Posterior cingulate gyrus (tissue), 11 donors: ENCODE data around the gene LYRM9.
"Not testable (repeated sequence)": the region's sequence is repeated elsewhere in the genome, so short reads cannot be mapped to it uniquely, and the experiment has no call there.

Experiments
- DNase-seq, 10 donors: peaks; one replicate each; pipeline versions ENCODE4 v3.0.0 to v3.0.0-alpha.2; 2020 to 2021; ENCODE audit warnings: mixed read lengths in 3 of 10
- intact Hi-C: fragments of 100-400 bp; cut with DNase I; formaldehyde crosslinking; loops from one replicate; pipeline ENCODE4 v1.15.1; 2023

Gene LYRM9

DNA sequence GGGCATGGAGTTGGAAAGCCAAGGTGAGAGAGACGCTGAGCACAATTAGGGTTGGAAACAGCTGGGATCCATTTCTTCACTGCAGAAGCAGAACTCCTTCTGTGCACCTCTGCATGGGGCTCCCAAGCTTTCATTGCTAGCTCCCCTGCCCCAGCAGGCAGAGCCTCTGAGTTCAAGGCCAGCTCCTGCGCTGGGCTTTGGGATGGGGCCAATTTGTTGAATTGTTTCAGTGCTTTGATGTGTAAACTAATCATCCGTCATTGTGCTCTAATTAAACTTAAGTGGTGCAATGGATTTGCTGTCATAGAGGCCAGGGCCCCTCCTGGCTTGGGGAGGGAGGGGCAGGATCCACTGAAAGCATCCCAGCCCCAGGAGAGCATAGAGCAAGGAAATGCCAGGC lies 13.5 kb upstream of the LYRM9 start:
- DNase-seq = no peak
- intact Hi-C loops = no loop called here

DNA sequence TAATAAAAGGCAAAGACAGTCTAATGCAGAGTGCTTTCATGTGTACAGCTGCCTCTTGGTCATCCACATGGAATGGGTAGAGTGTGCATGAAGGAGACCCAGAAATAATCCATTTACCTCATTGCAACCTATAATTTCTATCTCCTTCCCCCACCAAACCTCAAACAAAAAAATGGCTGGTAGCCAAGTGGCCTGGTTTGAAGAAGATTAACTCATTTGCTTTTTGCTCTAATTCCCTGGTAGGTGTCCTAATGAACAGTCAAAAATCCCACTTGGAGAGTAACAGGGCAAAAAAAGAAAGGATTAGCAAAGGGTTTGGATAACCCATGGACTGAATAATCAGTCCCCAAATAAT lies 13.0 kb upstream of the LYRM9 start:
- intact Hi-C loops = no loop called here
- DNase-seq = no peak

DNA sequence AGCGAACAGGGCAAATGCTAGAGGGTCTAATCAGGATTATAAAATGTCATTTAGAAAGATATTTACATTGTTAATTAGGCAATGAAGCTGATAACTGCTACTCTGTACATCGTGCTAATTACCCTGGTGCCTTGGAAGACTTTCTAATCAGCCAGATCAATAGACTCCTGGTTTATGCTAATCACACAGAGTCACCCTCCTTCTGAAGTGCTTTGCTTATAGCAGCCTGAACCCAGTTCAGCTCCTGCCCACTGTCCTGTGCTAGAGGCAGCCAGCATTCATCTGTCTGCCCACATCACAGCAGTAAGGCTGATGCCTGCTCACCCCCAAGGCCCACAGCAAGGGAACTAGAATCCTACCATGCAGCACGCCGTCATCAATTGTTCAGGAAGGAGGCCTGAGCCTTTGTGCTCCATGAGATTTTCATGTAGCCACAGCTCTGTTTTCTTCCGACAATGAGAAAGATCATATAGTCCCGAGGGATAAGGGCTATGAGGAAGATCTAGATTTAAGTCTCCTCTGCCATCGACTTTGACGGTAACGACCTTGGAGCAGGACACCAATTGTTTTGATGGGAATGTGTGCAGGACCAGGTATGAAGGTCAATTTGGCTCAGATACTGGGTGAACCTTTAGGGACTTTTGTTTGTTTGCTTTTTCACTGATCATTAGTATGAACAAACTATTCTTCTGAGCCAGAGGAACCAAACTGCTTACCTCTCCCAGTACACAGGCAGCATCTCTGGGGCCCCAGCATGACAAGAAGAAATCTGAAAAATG lies 12.5 kb upstream of the LYRM9 start:
- DNase-seq = no peak
- intact Hi-C loops = no loop called here

DNA sequence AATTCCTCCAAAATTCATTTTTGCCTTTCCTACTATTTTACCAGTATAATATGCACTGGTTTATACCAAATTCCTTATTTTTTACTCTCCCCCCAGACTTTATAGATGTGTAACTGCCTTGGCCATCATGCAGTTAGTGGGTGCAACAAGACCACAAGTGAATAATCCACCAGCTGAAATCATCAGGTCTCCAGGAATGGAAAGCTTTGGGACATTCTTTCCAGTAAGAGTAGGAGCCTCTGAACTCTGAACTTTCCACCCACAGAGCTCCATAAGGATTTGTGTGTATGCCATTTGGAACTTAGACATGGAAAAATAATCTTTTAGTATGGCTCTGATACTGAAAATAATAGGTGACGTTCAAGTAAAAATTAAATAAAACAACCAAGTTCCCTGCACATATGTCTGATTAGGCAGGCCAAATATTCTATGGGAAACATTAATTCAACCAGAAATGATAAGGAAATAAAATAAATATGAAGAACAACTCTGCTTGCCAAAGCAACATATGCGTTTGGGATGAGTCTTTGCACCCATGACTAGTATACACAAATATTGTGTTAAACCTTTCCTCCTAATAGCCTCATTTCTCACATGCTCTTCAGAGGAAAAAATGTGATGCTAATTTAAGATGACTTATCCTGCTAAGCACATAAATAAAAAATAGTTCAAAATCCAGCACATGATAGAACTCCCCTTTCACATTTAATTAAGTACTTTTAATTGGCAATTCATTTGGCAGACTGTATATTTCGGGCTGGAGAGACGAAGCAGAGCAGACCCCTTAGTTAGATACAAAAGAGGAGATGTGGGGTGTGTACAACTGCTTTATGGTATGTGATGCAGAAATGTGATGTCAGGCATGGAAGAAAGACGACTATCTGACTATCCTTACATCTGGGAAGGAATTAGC lies 11.6 kb upstream of the LYRM9 start:
- no peak for DNase-seq
- intact Hi-C loops = no loop called here

DNA sequence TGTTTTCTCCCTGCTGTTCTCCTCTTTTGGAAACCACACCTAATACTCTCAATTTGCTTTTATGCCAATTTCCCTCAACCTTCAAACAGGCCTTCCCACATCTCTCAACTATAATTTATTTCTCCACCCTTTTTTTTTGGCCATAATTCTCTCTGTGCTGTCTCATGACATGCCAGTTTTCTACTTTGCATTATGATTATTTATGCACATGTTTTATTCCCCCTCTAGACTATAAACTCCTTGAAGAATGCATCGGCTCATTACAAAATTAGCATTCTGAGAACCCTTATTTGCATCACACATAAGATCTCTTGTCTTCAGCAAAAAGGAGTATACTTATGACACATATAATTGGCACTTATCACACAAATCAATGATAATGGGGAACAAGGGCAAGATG lies 10.9 kb upstream of the LYRM9 start:
- intact Hi-C loops = no loop called here
- DNase-seq = no peak

DNA sequence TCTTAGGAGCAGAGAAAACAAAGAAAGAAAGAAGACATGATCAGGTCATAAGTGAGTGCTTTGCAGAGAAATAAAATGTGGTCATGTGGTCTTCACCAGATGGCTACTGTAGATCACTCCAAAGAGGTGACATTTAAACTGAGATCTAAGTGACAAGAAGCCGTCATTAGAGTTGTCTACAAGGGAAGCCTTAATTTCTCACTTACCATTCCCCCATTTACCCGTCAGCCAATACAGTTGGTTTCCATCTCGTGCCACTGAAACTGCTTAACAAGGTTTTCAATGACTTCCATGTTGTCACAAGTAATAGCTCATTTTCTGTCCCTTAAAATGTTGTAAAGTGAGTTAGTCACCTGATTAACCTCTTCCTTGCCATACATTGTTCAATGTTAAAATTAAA lies 6.4 kb upstream of the LYRM9 start:
- no peak for DNase-seq
- intact Hi-C loops = no loop called here

DNA sequence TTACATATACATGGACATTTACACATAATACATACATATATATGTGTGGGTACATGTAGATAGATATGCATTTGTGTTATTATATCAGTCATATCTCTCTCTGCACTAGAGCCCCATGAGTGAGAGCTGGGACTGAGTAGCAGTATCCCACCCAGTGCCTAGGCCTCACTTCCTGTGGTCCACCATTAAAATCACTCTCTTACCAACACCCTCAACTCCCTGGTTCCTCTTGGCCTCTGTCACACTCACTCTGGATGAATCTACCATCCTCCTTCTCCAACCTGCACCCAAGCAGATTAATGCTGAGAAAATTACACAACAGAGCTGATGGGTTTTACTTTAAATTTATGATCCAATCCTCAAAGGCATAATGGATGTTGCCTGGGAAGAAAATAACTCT lies 4.9 kb upstream of the LYRM9 start:
- no peak for DNase-seq
- intact Hi-C loops = no loop called here

DNA sequence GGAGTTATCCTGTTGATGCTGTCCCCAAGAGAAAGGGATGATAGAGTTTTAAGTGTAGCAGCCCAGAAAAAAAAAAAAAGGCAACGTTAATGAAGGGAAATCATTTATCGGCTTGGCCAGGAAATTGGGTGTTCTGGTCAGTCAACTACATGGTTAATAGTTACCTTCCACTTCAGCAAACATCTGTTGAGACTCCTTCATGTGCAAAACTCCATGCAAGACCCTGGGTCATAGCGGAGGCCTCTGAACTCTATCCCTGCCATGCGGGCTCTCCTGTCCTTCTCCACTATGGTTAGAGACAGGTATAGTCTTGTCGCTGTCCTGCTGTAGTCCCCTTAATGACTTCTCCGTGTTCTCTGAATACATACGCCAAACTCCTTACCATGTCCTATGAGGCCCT lies 3.5 kb upstream of the LYRM9 start:
- intact Hi-C loops = no loop called here
- no peak for DNase-seq

DNA sequence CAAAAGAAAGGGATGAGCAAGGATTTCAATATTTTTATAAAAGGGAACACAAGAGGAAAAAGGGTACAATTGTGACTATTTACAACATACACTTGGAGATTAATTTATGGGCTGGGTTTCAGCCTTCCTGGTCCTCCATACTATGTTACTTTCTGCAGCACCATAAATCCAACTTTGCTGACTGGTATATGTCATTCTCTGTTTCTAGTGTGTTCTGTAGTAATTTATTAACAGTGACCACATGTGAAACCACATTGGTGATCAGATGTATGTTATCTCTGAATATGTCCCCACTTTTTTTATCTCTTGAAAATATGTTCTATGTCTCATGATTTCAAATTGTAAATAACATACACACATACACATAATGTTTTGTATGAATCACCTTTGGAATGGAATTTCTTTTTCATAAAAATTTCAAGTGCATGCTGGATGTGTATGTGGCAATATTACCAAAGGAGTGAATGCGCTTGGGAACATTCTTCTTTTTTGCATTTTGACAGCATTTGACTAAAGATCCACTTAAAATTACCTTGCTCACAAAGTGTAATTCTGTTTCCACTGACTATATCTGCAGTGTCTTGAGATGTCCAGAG lies 2.9 kb upstream of the LYRM9 start:
- no peak for DNase-seq
- intact Hi-C loops = no loop called here

DNA sequence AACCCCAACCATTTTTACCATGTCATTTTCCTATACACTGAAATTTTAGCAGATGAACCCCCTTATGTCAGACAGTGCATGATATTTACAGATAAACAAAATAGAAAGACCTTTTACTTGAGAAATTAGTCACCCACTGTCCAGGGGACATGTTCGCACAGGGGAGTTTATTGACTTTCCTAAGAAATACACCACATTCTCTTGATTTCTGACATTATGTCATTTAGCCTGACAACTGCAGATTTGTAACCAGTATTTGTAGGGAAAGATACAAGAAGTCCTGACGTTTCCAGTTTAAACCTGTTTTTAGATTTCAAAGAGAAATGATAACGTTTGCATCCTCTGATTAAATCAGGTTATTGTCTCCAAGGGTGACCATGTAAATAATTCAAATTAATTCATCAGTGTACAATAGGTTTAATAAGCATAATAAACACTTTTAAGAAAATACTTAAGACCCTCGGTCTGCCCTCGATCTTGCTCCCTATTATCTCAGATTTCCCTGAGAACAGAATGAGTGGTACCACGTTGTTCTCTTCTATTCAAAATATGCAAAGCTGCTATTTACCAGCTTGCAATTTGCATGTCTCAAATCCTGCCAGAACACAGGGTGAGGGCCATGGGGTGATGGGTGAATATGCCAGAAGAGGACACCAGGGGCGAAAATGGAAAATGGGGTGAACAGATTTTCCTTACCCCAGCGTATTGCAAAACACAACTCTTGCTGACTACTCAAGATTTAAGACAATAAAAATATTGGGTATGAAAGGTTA lies 2.1 kb upstream of the LYRM9 start:
- intact Hi-C loops = no loop called here

DNA sequence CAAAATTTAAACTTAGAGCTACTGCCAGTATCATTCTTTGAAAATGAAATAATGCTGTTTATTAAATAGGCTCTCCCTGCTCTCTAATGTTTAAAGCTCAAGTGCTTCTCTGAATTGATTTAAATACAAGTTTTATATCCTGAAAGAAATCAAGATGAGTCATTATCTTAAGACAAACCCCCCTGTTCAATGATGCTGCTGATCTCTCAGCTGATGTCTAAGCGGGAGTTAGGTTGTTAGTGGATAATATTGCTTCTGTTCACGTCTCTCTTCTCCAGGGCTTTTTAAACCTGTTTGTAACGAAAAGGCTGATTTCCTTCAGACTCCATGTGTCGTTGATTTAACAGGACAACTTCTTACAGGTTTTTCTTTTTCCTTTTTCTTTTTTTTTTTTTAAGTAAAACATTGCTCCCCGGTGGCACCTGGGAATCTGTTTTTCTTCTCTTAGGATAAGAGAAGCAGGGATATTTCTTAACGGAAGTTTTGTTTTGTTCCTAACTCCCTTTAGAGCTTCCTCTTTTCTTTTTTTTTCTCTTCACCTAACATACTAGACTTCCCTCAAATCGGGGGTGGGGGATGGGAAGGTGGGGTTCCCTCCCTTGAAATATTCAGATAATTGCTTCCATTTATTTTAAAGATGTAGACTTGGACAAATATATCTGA lies 807 bp upstream of the LYRM9 start:
- DNase-seq = no peak
- intact Hi-C loops = loop anchor here (5.0 kb wide), 5 partner anchors 103 to 358 kb away; partner anchors contain the start of gene NLK

More for the DNA sequence above, 2.1 kb upstream of the LYRM9 start:
- DNase-seq = no peak

DNA sequence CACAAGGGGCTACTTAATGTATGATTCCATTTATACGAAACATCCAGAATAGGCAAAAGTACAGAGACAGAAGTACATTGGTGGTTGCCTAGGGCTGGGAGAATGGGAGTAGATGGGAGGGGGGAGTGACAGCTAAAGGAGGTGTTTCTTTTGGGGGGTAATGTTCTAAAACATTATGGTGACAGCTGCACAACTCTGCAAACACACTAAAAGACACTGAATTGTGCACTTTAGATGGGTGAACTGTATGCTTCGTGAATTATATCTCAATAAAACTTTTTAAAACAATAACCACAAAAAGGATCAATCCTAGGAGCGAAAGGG lies 661 bp downstream of the LYRM9 start:
- DNase-seq = no peak
- intact Hi-C loops = loop anchor here (5.0 kb wide), 5 partner anchors 105 to 360 kb away; partner anchors contain the start of gene NLK

DNA sequence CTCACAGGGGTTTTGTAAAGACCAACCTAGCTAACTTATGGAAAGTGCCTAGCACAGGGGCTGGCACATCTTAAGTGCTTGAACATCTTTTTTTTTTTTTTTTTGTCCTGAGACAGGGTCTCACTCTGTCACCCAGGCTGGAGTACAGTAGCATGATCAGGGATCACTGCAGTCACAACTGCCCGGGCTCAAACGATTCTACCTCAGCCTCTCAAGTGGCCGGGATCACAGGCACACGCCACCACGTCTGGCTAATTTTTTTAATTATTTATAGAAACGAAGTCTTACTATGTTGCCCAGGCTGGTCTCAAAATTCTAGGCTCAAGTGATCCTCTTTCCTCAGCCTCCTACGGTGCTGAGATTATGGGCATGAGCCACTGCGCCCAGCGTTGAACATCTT lies 1.3 kb downstream of the LYRM9 start:
- DNase-seq = no peak
- intact Hi-C loops = loop anchor here (5.0 kb wide), 5 partner anchors 105 to 360 kb away; partner anchors contain the start of gene NLK

DNA sequence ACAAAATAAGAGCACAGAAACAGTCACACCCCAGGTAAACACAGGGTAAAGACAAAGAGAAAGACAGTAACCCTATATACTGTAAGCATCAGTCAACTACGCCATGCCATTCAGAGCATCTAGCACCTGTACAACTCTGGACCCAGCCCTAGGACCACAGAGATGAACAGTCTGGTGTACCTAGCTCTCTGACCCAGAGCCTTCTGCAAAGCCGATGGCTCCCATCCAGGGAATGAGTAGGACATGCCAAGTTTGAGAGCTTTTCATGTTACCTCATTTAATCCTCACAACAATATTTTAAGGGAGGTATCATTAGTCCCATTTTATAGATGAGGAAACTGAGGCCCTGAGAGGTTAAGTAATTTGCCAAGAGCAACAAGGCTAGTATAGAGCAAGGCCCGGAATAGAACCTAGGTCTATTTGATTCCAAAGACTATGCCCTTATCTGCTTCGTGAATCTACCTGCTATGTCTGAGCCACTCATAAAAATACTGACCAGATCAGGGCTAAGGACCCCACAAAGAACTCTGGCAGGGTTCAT lies 3.4 kb downstream of the LYRM9 start:
- no peak for DNase-seq
- intact Hi-C loops = loop anchor here (5.0 kb wide), 5 partner anchors 108 to 363 kb away; partner anchors contain the start of gene NLK

DNA sequence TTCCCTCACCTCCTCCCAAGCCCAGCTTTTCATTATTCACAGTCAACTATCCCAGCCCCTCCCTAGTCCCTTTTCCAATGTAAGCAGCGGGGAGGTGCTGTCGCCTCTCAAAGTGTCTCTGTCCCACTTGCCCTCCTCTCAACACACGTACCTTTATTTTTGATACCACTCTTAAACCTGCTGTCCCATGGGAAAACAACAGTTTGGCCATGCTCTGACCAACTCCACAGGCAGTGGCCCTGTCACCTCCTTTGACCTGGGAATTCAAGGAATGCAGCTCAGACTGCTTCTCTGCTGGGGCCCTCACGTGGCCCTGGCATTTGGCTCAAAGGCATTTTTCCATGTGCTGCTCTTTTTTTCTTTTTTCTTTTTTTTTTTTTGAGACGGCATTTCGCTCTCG lies 4.2 kb downstream of the LYRM9 start:
- no peak for DNase-seq
- intact Hi-C loops = no loop called here

DNA sequence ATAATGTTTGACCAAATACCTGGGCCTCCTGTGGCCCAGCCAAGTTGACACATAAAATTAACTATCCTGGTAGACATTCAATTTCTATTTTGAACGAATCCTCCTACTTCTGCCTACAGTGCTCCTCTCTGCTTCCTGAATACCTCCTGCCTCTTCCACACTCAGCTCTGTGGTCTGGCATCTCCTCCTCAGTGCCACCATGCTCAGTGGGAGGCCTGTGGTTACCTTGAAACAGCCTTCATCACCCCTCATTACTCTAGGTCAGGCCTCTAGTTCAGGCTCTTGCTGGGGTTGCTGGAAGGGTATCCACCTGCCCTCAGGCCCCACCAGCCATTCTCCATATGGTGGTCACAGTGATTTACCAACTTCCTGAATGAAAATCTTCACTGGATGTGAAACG lies 5.1 kb downstream of the LYRM9 start:
- intact Hi-C loops = no loop called here
- DNase-seq = no peak

DNA sequence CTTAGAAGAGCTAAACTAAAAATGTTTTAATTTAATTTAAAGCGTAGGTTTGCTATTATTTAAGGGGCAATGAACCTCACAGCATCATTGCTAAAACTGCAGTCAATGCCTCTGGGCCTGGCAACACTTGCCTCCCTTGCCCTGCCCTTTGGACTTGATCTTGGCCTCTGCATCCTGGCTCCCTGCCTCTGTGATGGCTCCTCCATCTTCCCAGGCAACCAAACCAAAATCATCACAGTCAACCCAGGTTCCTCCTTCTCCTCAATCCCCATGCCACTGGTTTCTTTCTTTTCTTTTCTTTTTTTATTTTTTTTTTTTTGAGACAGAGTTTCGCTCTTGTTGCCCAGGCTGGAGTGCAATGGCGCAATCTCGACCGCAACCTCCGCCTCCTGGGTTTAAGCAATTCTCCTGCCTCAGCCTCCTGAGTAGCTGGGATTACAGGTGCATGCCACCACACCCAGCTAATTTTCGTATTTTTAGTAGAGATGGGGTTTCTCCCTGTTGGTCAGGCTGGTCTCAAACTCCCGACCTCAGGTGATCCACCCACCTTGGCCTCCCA lies 6.7 kb downstream of the LYRM9 start:
- DNase-seq, intact Hi-C loops: not testable (repeated sequence)

DNA sequence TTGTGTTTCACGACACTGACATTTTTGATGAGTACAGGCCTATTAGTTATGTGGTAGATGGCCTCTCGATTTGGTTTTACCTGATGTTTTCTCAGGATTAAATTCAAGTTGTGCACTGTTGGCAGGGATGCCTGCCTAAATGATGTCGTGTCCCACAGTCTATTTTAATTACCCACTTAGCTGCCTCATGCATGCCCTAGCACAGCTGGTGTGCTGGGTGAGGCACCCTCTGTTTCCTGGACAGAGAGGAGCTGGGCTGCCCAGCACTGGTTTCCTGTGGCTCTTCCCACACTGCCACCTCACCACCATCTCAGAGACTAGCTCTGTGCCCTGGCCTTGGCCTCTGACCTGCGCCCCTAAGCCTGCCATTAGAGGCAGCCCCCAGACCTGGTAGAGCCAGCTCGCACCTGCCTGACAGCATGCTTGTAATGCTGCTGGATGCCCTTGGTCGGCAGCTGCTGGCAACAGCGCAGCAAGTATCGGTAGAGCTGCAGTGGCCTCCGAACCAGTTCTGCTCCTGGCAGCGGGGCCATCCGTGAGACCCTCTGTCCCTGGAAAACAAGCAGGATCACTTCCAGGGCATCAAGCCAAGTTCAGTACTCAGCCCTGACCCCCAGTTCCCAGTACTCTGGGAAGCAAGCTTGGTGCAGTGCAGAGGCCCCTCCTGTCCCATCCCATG lies 10.9 kb downstream of the LYRM9 start:
- intact Hi-C loops = loop anchor here (5.0 kb wide), 2 partner anchors 225 to 280 kb away; no protein-coding TSS in a partner anchor
- no peak for DNase-seq
